Mesothelial cell of epicardium (in vitro differentiated cells): ENCODE measurements around the gene DLL3. TPM values are rescaled to one million over a fixed set of nuclear protein-coding genes. Genes with fewer than 3 reads are reported as not detected.

ENCODE experiments used
- DNase-seq, 2 experiments: peaks; one replicate each; pipeline ENCODE4 v3.0.0; 2021; ENCODE audit warnings: low spot score in 2 of 2; ENCODE audit not compliant: unreplicated experiment in 2 of 2
- H3K27ac Mint-ChIP-seq: 2 replicates; pipeline ENCODE4 v1.8.0; 2021; ENCODE audit warnings: mixed read lengths
- H3K27me3 Mint-ChIP-seq: 2 replicates; pipeline ENCODE4 v1.8.0; 2021; ENCODE audit warnings: low read depth, mixed read lengths
- H3K36me3 Mint-ChIP-seq: 2 replicates; pipeline ENCODE4 v1.8.0; 2021; ENCODE audit warnings: mixed read lengths
- H3K4me1 Mint-ChIP-seq: 2 replicates; pipeline ENCODE4 v1.8.0; 2021; ENCODE audit warnings: mixed read lengths
- H3K4me3 Mint-ChIP-seq: 2 replicates; pipeline ENCODE4 v1.8.0; 2021; ENCODE audit warnings: mild to moderate bottlenecking, moderate library complexity, mixed read lengths
- H3K9me3 Mint-ChIP-seq: 2 replicates; pipeline ENCODE4 v1.8.0; 2021; ENCODE audit warnings: mixed read lengths
- CTCF ChIP-seq: fragments of 200-600 bp; sonication (generic); IDR thresholded peaks from one replicate; pipeline ENCODE4 v1.5.0; 2021; ENCODE audit warnings: antibody characterized with exemption; ENCODE audit not compliant: unreplicated experiment
- total RNA-seq: library from RNA; stranded (reverse); gene quantifications from 3 replicates; pipeline ENCODE4 v1.2.1, GENCODE V29; 2021

DLL3 gene
- total RNA-seq, 1 donor from 2014 or later: 0.40 TPM

DNA sequence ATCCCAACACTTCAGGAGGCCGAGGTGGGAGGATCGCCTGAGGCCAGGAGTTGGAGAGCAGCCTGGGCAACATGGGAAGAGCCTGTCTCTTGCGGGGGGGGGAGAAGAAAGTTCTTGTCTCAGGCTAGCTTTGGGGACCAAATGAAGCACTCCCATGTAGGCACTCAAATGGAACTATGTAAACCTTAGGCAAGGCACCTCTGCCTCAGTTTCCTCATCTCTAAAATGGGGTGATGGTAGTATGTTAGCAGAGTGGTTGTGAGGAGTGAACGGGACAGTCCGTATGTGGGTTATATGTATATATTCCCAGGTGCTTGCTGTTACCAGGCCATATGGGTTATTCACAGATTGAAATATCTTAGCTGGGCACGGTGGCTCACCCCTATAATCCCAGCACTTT, 6.5 kb upstream of the DLL3 start:
- no peak for TF ChIP-seq CTCF
- Mint-ChIP-seq H3K4me1 (no peaks in the 10 kb centered on the region), H3K27me3 (peaks cover 19% of the 10 kb centered on the region), H3K4me3 (no peak overlapping the region), H3K36me3 (peaks cover 19% of the 10 kb centered on the region), H3K27ac (no peak overlapping the region), H3K9me3 (no peaks in the 10 kb centered on the region)
- DNase-seq: no peak

- no peaks in the 10 kb centered on the region for H3K9me3 Mint-ChIP-seq
- H3K4me1 Mint-ChIP-seq: no peaks in the 10 kb centered on the region
- H3K36me3 Mint-ChIP-seq: peaks cover 19% of the 10 kb centered on the region
- no peak for DNase-seq
- no peak overlapping the region for H3K4me3 Mint-ChIP-seq
- no peak for TF ChIP-seq CTCF
- H3K27ac Mint-ChIP-seq: no peak overlapping the region
- H3K27me3 Mint-ChIP-seq: peaks cover 24% of the 10 kb centered on the region
Observed at GRCh38 chr19:39492788-39493187, 6.0 kb upstream of the DLL3 start.

DNA sequence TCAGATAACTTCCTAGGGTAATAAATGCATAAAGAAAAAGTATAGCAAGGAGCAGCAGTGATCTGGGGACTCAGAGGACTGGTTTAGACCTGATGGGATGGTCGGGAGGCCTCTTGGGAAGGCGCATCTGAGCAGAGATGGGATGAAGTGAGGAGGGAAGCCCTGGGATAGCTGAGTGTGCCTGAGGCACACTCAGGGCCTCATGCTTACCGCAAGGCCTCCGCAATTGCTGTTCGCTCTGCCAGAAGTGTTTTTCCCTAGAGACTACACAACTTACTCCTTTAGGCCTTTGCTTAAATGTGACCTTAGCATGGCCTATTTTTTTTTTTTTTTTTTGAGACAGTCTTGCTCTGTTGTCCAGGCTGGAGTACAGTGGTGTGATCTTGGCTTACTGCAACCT, 4.1 kb upstream of the DLL3 start:
- Mint-ChIP-seq H3K36me3 (peaks cover 8% of the 10 kb centered on the region), H3K27me3 (peaks cover 42% of the 10 kb centered on the region), H3K9me3 (no peaks in the 10 kb centered on the region), H3K4me3 (no peak overlapping the region), H3K27ac (no peak overlapping the region), H3K4me1 (peaks cover 12% of the 10 kb centered on the region)
- TF ChIP-seq CTCF: no peak
- DNase-seq: no peak

DNA sequence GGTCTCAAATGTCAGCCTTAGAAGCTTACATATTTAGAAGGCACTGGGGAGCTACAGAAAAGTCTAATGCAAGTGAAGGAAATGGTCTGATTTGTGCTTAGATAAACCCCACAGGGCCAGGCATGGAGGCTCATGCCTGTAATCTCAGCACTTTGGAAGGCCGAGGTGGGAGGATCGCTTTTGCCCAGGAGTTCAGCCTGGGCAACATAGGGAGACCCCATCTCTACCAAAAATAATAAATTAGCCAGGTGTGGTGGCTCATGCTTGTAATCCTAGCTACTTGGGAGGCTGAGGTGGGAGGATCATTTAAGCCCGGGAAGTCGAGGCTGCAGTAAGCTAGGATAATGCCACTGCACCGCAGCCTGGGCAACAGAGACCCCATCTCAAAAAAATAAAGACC, 2.7 kb upstream of the DLL3 start:
- peaks cover 3% of the 10 kb centered on the region for H3K36me3 Mint-ChIP-seq

GRCh38 chr19:39497701-39497995, 1.1 kb upstream of the DLL3 start:
- no peak overlapping the region for H3K4me3 Mint-ChIP-seq
- H3K9me3 Mint-ChIP-seq: no peaks in the 10 kb centered on the region
- no peak for DNase-seq
- no peak for TF ChIP-seq CTCF
- H3K27me3 Mint-ChIP-seq: peaks cover 70% of the 10 kb centered on the region
- no peak overlapping the region for H3K27ac Mint-ChIP-seq
- H3K4me1 Mint-ChIP-seq: peaks cover 14% of the 10 kb centered on the region
- H3K36me3 Mint-ChIP-seq: peaks cover 3% of the 10 kb centered on the region

More for the DNA sequence above, 2.7 kb upstream of the DLL3 start:
- Mint-ChIP-seq H3K9me3 (no peaks in the 10 kb centered on the region), H3K4me1 (peaks cover 14% of the 10 kb centered on the region), H3K4me3 (no peak overlapping the region), H3K27ac (no peak overlapping the region), H3K27me3 (peaks cover 56% of the 10 kb centered on the region)
- TF ChIP-seq CTCF: no peak
- DNase-seq: no peak
